ENCODE data around the gene NFU1.

The NFU1 gene

DNA sequence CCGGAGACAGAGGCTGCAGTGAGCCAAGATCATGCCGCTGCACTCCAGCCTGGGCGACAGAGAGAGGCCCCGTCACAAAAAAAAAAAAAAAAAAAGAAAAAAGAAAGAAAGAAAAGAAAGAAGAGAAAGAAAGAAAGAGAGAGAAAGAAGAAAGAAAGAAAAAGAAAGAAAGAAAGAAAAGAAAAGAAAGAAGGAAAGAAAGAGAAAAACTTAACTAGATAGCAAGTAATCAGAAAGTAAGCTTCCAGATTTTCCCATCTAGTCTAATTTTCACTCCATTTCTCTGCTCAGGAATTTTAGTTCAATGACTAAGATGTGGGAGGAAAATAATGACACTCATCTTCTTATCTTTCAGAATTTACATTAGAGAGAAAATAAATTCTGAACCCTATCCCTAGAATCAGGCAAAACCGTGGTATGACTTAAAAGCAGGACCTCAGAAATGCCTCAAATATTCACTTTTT is 52.6 kb downstream of the NFU1 start:
- peak overlapping the region; percentile 71 for H3K4me2 ChIP-seq (ENCODE audit: insufficient read depth, low read length)
- no peak for ATAC-seq (ENCODE audit: insufficient read depth, low read depth)
- no peaks in the 10 kb centered on the region for H3K27me3 ChIP-seq (ENCODE audit: insufficient read depth, low read length, poor library complexity)
- no peak overlapping the region for H3K4me3 ChIP-seq (ENCODE audit: low read depth in 1 of 2, low read length in 2 of 2)
- H2AFZ ChIP-seq (ENCODE audit: low read depth, low read length), result no peak overlapping the region
- TF ChIP-seq CTCF (IDR thresholded peaks at IDR 0.05; ENCODE audit: borderline replicate concordance, extremely low read depth, low read length, poor library complexity, severe bottlenecking), result no peak
- no peak for TF ChIP-seq EZH2 (IDR thresholded peaks at IDR 0.05; ENCODE audit: borderline replicate concordance, low read depth, low read length, severe bottlenecking)
- H3K79me2 ChIP-seq (ENCODE audit: insufficient read depth, low read length), result peaks cover 80% of the 10 kb centered on the region
- H3K36me3 ChIP-seq (ENCODE audit: insufficient read depth, low read length), result peaks cover 3% of the 10 kb centered on the region; the same call in 1 of the 2 replicates
- no peak overlapping the region for H3K27ac ChIP-seq (ENCODE audit: low read length)
- no peak overlapping the region for H3K9ac ChIP-seq (ENCODE audit: low read depth, low read length)
- H3K9me3 ChIP-seq (ENCODE audit: insufficient read depth, low read length, severe bottlenecking), result no peaks in the 10 kb centered on the region
- peaks cover 47% of the 10 kb centered on the region for H3K4me1 ChIP-seq (ENCODE audit: insufficient read depth, low read length)
- H4K20me1 ChIP-seq (ENCODE audit: insufficient read depth, low read length), result peaks cover 8% of the 10 kb centered on the region; the same call in 1 of the 2 replicates
- no peak for DNase-seq

DNA sequence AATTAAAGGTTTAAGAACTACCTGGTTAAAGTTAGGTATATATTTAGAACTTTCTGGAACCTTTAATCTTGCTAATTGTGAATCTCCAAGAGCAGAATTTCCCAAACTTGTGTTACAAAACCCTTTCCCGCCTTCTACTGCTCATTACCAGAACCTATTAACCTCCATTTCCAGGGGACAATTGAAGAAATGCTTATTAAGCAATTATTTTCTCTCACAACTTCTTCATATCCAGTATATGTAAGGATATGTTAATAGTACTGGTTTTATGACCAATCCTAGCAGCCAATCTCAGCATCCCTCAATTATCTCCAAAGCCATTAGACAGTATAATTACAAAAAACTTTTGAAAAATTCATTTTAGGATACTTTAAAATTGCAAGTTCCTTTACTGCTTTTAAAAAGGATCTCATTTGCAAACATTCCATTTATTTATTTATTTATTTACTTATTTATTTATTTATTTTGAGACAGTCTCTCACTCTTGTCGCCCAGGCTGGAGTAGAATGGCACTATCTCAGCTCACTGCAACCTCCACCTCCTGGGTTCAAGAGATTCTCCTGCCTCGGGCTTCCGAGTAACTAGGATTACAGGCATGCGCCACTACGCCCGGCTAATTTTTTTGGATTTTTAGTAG is 53.9 kb downstream of the NFU1 start:
- no peak overlapping the region for H3K4me2 ChIP-seq (ENCODE audit: insufficient read depth, low read length)
- H3K9me3 ChIP-seq (ENCODE audit: insufficient read depth, low read length, severe bottlenecking), result no peaks in the 10 kb centered on the region
- peaks cover 47% of the 10 kb centered on the region for H3K4me1 ChIP-seq (ENCODE audit: insufficient read depth, low read length)
- no peak overlapping the region for H3K4me3 ChIP-seq (ENCODE audit: low read depth in 1 of 2, low read length in 2 of 2)
- peaks cover 10% of the 10 kb centered on the region; the same call in 1 of the 2 replicates for H4K20me1 ChIP-seq (ENCODE audit: insufficient read depth, low read length)
- H3K27me3 ChIP-seq (ENCODE audit: insufficient read depth, low read length, poor library complexity), result no peaks in the 10 kb centered on the region
- ATAC-seq (ENCODE audit: insufficient read depth, low read depth) (no peak), DNase-seq (no peak)
- TF ChIP-seq EZH2 (IDR thresholded peaks at IDR 0.05; ENCODE audit: borderline replicate concordance, low read depth, low read length, severe bottlenecking) (no peak), CTCF (IDR thresholded peaks at IDR 0.05; ENCODE audit: borderline replicate concordance, extremely low read depth, low read length, poor library complexity, severe bottlenecking) (no peak)
- H3K36me3 ChIP-seq (ENCODE audit: insufficient read depth, low read length), result peaks cover 3% of the 10 kb centered on the region; the same call in 1 of the 2 replicates
- no peak overlapping the region for H3K27ac ChIP-seq (ENCODE audit: low read length)
- peaks cover 93% of the 10 kb centered on the region for H3K79me2 ChIP-seq (ENCODE audit: insufficient read depth, low read length)
- H2AFZ ChIP-seq (ENCODE audit: low read depth, low read length), result no peak overlapping the region
- no peak overlapping the region; the same call in 1 of the 2 replicates for H3K9ac ChIP-seq (ENCODE audit: low read depth, low read length)

- peaks cover 40% of the 10 kb centered on the region for H3K4me1 ChIP-seq (ENCODE audit: insufficient read depth, low read length)
- peaks cover 16% of the 10 kb centered on the region; the same call in 1 of the 2 replicates for H4K20me1 ChIP-seq (ENCODE audit: insufficient read depth, low read length)
- no peak overlapping the region for H3K27ac ChIP-seq (ENCODE audit: low read length)
- peak overlapping the region; percentile 4; the same call in 1 of the 2 replicates for H3K4me2 ChIP-seq (ENCODE audit: insufficient read depth, low read length)
- peaks cover 98% of the 10 kb centered on the region for H3K79me2 ChIP-seq (ENCODE audit: insufficient read depth, low read length)
- H3K27me3 ChIP-seq (ENCODE audit: insufficient read depth, low read length, poor library complexity), result no peaks in the 10 kb centered on the region
- no peak for DNase-seq
- H3K4me3 ChIP-seq (ENCODE audit: low read depth in 1 of 2, low read length in 2 of 2), result no peak overlapping the region
- no peaks in the 10 kb centered on the region for H3K9me3 ChIP-seq (ENCODE audit: insufficient read depth, low read length, severe bottlenecking)
- peaks cover 3% of the 10 kb centered on the region; the same call in 1 of the 2 replicates for H3K36me3 ChIP-seq (ENCODE audit: insufficient read depth, low read length)
- no peak overlapping the region for H2AFZ ChIP-seq (ENCODE audit: low read depth, low read length)
- no peak overlapping the region for H3K9ac ChIP-seq (ENCODE audit: low read depth, low read length)
- no peak for TF ChIP-seq EZH2 (IDR thresholded peaks at IDR 0.05; ENCODE audit: borderline replicate concordance, low read depth, low read length, severe bottlenecking)
- TF ChIP-seq CTCF (IDR thresholded peaks at IDR 0.05; ENCODE audit: borderline replicate concordance, extremely low read depth, low read length, poor library complexity, severe bottlenecking), result no peak
- ATAC-seq (ENCODE audit: insufficient read depth, low read depth), result no peak
Observed at GRCh38 chr2:69382547-69382946, 54.7 kb downstream of the NFU1 start.
